Inflammatory macrophage (primary cell): ENCODE data around the gene CMSS1.

ENCODE experiments used
- DNase-seq, 2 donors: peaks; one replicate each; pipeline ENCODE4 v3.0.0-alpha.2; 2020 to 2022

CMSS1 gene

GRCh38 chr3:99907959-99908544 is 90.4 kb downstream of the CMSS1 start:
- no peak for DNase-seq

- DNase-seq, result no peak
These were observed 92.2 kb downstream of the CMSS1 start for GRCh38 chr3:99909714-99910495.

- no peak for DNase-seq
These were observed 93.2 kb downstream of the CMSS1 start for GRCh38 chr3:99910752-99911290.

GRCh38 chr3:99911433-99911832 is 93.8 kb downstream of the CMSS1 start:
- DNase-seq, result no peak

- no peak for DNase-seq
These were observed 98.3 kb downstream of the CMSS1 start for GRCh38 chr3:99915906-99916432.

GRCh38 chr3:99918715-99919114 is 101.1 kb downstream of the CMSS1 start:
- no peak for DNase-seq

GRCh38 chr3:99919694-99920093 is 102.0 kb downstream of the CMSS1 start:
- no peak for DNase-seq

GRCh38 chr3:99920481-99921376 is 103.1 kb downstream of the CMSS1 start:
- DNase-seq, result peak; percentile 7 to 12

GRCh38 chr3:99921377-99921695 is 103.7 kb downstream of the CMSS1 start:
- DNase-seq, result no peak

- DNase-seq, result no peak
These were observed 104.3 kb downstream of the CMSS1 start for GRCh38 chr3:99921986-99922385.

- DNase-seq, result no peak
These were observed 106.2 kb downstream of the CMSS1 start for GRCh38 chr3:99923873-99924272.

- DNase-seq, result no peak
These were observed 108.0 kb downstream of the CMSS1 start for GRCh38 chr3:99925584-99926230.

GRCh38 chr3:99927671-99928457 is 110.2 kb downstream of the CMSS1 start:
- no peak for DNase-seq

GRCh38 chr3:99928771-99929744 is 111.4 kb downstream of the CMSS1 start:
- DNase-seq, result no peak

- no peak for DNase-seq
These were observed 112.1 kb downstream of the CMSS1 start for GRCh38 chr3:99929745-99930139.

GRCh38 chr3:99931059-99931458 is 113.4 kb downstream of the CMSS1 start:
- DNase-seq, result no peak

GRCh38 chr3:99933971-99934750 is 116.5 kb downstream of the CMSS1 start:
- no peak for DNase-seq

GRCh38 chr3:99934975-99935797 is 117.5 kb downstream of the CMSS1 start:
- no peak for DNase-seq
